Measurements from ENCODE around the gene SCN4A. TPM values are rescaled to one million over a fixed set of nuclear protein-coding genes. Genes with fewer than 3 reads are reported as not detected.

SCN4A gene
- total RNA-seq, 1 experiment from 2014 or later, result 0.03 TPM

DNA sequence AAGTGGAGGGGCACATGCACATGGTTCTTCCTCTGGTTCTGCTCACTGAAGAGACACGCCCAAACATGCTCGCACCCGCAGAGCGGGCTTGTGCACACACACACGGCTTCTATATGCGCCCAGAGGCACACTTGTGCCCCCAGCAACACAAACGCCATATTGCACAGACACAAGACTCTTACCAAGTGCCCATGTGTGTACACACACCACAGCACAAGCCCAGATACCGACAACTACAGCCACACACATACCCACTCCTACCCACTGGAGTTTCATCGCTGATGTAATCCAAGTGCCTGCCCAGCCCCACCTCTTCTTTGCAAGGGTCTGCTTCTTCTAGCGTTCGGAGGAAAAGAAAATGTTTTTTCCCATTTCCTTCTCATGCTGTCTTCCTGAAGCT is 18.9 kb upstream of the SCN4A start:
- no TSS peak for BruUV-seq (replicated peaks)
- TF ChIP-seq, protein P1, sequence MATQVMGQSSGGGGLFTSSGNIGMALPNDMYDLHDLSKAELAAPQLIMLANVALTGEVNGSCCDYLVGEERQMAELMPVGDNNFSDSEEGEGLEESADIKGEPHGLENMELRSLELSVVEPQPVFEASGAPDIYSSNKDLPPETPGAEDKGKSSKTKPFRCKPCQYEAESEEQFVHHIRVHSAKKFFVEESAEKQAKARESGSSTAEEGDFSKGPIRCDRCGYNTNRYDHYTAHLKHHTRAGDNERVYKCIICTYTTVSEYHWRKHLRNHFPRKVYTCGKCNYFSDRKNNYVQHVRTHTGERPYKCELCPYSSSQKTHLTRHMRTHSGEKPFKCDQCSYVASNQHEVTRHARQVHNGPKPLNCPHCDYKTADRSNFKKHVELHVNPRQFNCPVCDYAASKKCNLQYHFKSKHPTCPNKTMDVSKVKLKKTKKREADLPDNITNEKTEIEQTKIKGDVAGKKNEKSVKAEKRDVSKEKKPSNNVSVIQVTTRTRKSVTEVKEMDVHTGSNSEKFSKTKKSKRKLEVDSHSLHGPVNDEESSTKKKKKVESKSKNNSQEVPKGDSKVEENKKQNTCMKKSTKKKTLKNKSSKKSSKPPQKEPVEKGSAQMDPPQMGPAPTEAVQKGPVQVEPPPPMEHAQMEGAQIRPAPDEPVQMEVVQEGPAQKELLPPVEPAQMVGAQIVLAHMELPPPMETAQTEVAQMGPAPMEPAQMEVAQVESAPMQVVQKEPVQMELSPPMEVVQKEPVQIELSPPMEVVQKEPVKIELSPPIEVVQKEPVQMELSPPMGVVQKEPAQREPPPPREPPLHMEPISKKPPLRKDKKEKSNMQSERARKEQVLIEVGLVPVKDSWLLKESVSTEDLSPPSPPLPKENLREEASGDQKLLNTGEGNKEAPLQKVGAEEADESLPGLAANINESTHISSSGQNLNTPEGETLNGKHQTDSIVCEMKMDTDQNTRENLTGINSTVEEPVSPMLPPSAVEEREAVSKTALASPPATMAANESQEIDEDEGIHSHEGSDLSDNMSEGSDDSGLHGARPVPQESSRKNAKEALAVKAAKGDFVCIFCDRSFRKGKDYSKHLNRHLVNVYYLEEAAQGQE (IDR thresholded peaks at IDR 0.05; ENCODE audit: insufficient read depth in 1 of 2, low read depth in 2 of 2, low read length in 1 of 2), result no peak
- no peak for TF ChIP-seq SIN3A (IDR thresholded peaks at IDR 0.05; ENCODE audit: borderline replicate concordance, insufficient read depth, low read depth, low read length)
- intact Hi-C loops (cut with micrococcal nuclease; ENCODE audit: unreplicated experiment) (loop anchor here (10.0 kb wide), 1 partner anchor 77 kb away; the partner anchor contains the start of genes CSHL1 and GH1), in situ Hi-C loops (cut with HindIII; ENCODE audit: low pct_unique_long_range_greater_than_20kb, low sequenced_read_pairs) (no loop called here)
- POLR2A ChIA-PET, result no interaction called here
- ATAC-seq (no peak), DNase-seq (ENCODE audit: low read depth, low spot score) (no peak)
- Histone ChIP-seq H3K4me1 (ENCODE audit: control insufficient read depth, insufficient read depth, low read length) (no peaks in the 10 kb centered on the region), H3K27ac (ENCODE audit: low read length) (no peak overlapping the region), H3K27me3 (ENCODE audit: control insufficient read depth, insufficient read depth, low read length) (no peaks in the 10 kb centered on the region; the same call in 1 of the 2 replicates), H3K36me3 (ENCODE audit: control insufficient read depth, insufficient read depth, low read length) (no peaks in the 10 kb centered on the region), H3K4me3 (ENCODE audit: low read depth in 2 of 2, low read length in 2 of 2) (no peak overlapping the region), H3K9me3 (ENCODE audit: control insufficient read depth, insufficient read depth, low read depth, low read length) (no peaks in the 10 kb centered on the region)
- CTCF ChIA-PET, result interaction anchor here (0.6 to 0.8 kb wide), 2 partner anchors 21 to 45 kb away, joined by 3 read pairs; no protein-coding TSS in a partner anchor

DNA sequence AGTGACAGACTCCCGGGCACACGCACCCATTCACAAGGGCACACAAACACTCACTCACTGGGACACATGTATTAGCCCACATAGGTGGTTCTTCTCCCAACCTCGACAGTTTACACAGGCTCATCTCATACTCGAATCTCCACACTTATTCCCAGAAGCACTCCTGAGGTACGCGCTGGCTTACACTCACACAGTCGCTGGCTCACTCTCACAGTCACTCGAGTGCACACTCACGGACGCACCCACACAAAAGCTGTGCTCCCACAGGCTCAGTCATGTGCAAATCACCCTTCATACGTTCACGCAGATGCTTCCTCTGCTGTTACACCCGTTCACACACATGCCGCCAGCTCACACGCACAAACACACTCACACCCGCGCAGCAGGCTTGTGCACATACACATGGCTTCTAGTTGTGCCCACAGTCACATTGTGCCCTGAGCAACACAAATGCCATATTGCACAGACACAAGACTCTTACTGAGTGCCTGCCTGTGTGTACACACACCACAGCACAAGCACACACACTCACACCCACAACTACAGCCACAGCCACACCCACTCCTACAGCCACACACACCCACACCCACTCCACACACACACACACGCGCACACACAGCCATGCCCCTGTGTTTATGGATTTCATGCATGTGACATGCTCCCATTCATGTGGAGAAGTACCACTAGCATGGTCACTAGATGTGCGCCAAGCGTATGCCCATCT is 17.1 kb upstream of the SCN4A start:
- ATAC-seq (no peak; the same call in 1 of the 2 replicates), DNase-seq (ENCODE audit: low read depth, low spot score) (no peak)
- Histone ChIP-seq H3K4me1 (ENCODE audit: control insufficient read depth, insufficient read depth, low read length) (no peaks in the 10 kb centered on the region), H3K27me3 (ENCODE audit: control insufficient read depth, insufficient read depth, low read length) (no peaks in the 10 kb centered on the region; the same call in 1 of the 2 replicates), H3K27ac (ENCODE audit: low read length) (no peak overlapping the region), H3K36me3 (ENCODE audit: control insufficient read depth, insufficient read depth, low read length) (no peaks in the 10 kb centered on the region), H3K9me3 (ENCODE audit: control insufficient read depth, insufficient read depth, low read depth, low read length) (no peaks in the 10 kb centered on the region), H3K4me3 (ENCODE audit: low read depth in 2 of 2, low read length in 2 of 2) (no peak overlapping the region)
- CTCF ChIA-PET, result interaction anchor here (1.0 to 1.1 kb wide), 2 partner anchors 30 to 70 kb away, joined by 4 to 6 read pairs; no protein-coding TSS in a partner anchor
- TF ChIP-seq TCF7L2 (IDR thresholded peaks at IDR 0.05; ENCODE audit: low read depth, low read length), result no peak
- BruUV-seq (replicated peaks), result no TSS peak
- in situ Hi-C loops (cut with HindIII; ENCODE audit: low pct_unique_long_range_greater_than_20kb, low sequenced_read_pairs), result no loop called here
- POLR2A ChIA-PET, result no interaction called here
- intact Hi-C loops (cut with micrococcal nuclease; ENCODE audit: unreplicated experiment), result loop anchor here (10.0 kb wide), 1 partner anchor 75 kb away; the partner anchor contains the start of genes CSHL1 and GH1

DNA sequence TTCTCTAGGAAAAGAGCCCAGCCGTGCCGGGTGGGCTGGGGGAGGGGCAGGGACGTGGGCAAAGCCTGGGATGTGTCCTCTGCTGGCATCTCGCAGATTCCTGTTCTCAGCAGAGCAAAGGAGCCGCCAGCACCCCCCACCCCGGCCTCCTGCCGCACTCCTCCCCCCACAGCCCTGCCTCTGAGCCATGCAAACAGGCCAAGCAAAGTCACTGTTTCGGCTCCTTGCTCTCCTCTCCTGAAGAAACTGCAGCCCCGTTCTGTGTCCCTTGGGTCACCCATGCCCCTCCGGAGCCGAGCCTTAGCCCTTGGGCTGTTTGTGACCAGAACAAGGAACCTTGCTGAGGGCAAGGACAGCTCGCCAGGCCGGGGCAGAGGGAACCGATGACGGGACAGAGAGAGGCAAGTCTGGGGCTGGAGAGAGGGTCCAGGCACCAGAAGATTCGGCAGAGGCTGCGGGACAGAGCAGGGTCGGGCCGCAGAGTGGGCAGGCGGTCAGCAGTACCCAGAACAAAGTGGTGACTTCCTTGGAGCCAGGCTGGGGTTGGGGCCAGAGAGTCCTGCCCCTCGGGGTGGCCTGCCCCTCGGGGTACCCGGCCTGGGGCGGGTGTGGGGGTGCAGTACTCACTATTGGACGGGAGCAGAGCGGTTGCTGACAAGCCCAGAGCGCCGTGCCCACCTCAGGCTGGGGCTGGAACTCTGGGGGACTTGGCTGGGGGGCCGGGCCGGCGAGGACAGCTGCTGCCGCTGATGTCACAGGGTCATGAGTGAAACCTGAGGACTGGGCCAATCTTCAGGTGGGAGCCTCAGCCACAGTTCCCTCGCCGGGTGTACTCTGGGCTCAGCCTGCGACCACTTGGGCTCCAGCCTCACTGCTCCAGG is 16.3 kb upstream of the SCN4A start:
- in situ Hi-C loops (cut with HindIII; ENCODE audit: low pct_unique_long_range_greater_than_20kb, low sequenced_read_pairs) (no loop called here), intact Hi-C loops (cut with micrococcal nuclease; ENCODE audit: unreplicated experiment) (no loop called here)
- no peaks in the 10 kb centered on the region for H3K9me3 ChIP-seq (ENCODE audit: control insufficient read depth, insufficient read depth, low read depth, low read length)
- H3K4me1 ChIP-seq (ENCODE audit: control insufficient read depth, insufficient read depth, low read length), result no peaks in the 10 kb centered on the region
- DNase-seq (ENCODE audit: low read depth, low spot score) (no peak), ATAC-seq (peak; percentile 56)
- H3K27ac ChIP-seq (ENCODE audit: low read length), result no peak overlapping the region
- ChIA-PET CTCF (no interaction called here), POLR2A (interaction anchor here (0.6 kb wide), 1 partner anchor 34 kb away, joined by 4 read pairs; no protein-coding TSS in a partner anchor)
- TF ChIP-seq TCF7L2 (IDR thresholded peaks at IDR 0.05; ENCODE audit: low read depth, low read length), result no peak
- H3K36me3 ChIP-seq (ENCODE audit: control insufficient read depth, insufficient read depth, low read length), result no peaks in the 10 kb centered on the region
- H3K27me3 ChIP-seq (ENCODE audit: control insufficient read depth, insufficient read depth, low read length), result no peaks in the 10 kb centered on the region; the same call in 1 of the 2 replicates
- no TSS peak for BruUV-seq (replicated peaks)
- H3K4me3 ChIP-seq (ENCODE audit: low read depth in 2 of 2, low read length in 2 of 2), result no peak overlapping the region
